ENCODE results near the gene TYW5.

TYW5 gene

DNA sequence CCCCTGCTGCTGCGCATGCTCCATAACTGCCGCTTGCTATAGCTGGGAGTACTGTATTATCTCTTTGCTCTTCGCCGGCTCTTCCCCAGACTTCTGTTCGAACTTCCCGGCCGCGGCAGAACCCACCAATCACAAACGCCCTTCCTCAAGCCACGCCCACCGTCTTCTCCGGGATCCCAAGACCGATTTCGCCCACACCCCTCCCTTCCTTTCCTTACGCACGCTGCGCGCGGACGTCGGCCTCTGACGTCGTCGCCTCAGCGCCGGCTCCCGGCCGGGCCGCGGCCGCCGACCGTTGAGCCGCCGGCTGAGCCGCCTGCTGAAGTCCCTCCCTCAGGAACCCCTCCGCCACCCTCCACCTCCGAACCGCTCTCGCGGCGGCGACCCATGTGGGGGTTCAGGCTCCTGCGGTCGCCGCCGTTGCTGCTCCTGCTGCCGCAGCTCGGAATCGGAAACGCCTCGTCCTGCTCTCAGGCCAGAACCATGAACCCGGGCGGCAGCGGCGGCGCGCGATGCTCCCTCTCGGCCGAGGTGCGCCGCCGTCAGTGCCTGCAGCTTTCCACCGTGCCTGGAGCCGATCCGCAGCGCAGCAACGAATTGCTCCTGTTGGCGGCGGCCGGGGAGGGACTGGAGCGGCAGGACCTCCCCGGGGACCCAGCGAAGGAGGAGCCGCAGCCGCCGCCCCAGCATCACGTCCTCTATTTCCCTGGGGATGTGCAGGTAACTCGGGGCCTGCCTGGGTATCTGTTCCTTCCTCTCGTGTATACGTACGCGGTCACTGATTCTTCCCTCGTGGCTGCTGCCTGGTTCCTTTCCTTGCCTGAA is 44.0 kb downstream of the TYW5 start, which contains the start of gene C2orf69:
C2orf69 (plus strand) TSS at position 242 of the 825 bp plus-strand sequence; CDS start at position 388, 146 bp downstream.
- ChIA-PET POLR2A (no interaction called here), CTCF (interaction anchor here (1.2 to 1.7 kb wide), 3 partner anchors 12 to 20 kb away, joined by 3 to 5 read pairs (median 3); no protein-coding TSS in a partner anchor)
- TF ChIP-seq, protein P1, sequence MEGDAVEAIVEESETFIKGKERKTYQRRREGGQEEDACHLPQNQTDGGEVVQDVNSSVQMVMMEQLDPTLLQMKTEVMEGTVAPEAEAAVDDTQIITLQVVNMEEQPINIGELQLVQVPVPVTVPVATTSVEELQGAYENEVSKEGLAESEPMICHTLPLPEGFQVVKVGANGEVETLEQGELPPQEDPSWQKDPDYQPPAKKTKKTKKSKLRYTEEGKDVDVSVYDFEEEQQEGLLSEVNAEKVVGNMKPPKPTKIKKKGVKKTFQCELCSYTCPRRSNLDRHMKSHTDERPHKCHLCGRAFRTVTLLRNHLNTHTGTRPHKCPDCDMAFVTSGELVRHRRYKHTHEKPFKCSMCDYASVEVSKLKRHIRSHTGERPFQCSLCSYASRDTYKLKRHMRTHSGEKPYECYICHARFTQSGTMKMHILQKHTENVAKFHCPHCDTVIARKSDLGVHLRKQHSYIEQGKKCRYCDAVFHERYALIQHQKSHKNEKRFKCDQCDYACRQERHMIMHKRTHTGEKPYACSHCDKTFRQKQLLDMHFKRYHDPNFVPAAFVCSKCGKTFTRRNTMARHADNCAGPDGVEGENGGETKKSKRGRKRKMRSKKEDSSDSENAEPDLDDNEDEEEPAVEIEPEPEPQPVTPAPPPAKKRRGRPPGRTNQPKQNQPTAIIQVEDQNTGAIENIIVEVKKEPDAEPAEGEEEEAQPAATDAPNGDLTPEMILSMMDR (IDR thresholded peaks at IDR 0.05; ENCODE audit: control extremely low read depth, extremely low read depth, low read depth, missing control alignments): no peak
- peak; percentile 94 for DNase-seq (ENCODE audit: extremely low spot score)

DNA sequence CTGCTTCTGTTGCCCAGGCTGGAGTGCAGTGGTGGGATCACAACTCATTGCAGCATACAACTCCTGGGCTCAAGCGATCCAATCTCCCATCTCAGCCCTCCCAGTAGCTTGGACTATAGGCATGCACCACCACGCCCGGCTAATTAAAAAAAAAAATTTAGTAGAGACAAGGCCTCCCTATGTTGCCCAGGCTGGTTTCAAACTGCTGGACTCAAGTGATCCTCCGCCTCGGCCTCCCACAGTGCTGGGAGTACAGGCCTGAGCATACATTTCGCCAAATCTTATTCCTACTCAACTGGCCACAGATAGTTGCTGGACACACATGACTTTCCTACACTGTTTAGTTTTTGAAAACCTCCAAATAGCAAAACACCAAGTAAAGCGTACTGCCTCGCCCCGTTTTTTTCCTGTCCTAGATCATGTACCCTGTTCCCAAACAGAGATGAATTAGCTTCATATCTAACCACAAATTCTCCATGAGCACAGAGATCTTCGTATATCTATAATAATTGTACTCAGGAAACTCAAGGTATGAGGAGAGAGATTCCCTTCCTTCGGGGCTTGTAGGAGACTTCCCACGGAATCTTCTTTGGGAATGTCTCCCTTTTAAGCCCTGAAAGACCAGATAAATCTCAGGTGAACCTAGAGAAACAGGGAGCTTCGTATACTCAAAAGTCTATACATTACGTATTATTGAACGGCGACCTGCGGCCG is 44.8 kb downstream of the TYW5 start:
- CTCF ChIA-PET: interaction anchor here (1.2 to 1.7 kb wide), 2 partner anchors 17 to 21 kb away, joined by 3 read pairs; no protein-coding TSS in a partner anchor
- POLR2A ChIA-PET: no interaction called here
- no peak for DNase-seq (ENCODE audit: extremely low spot score)
- TF ChIP-seq, protein P1 (IDR thresholded peaks at IDR 0.05; ENCODE audit: control extremely low read depth, extremely low read depth, low read depth, missing control alignments): no peak

DNA sequence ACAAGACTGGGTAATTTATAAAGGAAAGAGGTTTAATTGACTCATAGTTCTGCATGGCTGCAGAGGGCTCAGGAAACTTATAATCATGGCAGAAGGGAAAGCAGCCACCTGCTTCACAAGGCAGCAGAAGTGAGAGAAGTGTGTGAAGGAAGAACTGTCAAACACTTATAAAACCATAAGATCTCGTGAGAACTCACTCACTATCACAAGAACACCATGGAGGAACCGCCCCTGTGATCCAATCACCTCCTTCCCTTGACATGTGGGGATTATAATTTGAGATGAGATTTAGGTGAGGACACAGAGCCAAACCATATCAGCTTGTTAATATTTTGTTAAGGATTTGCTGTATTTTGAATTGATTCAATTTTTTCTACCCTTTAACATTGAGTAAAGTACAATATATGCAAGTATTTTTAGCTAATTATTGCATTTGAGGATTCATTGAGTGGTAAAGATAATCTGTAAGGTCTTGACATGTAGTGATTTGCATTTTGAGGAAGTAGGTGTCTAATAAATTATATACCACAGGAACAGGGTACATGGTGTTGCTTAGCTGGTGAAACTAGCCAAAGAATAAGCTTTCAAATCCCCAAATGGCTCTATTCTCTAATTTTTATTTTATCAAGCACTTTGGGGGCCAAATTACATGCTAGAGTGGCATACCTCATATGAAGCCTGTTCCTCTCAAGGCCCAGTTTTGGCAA is 48.1 kb downstream of the TYW5 start:
- DNase-seq (ENCODE audit: extremely low spot score): no peak
- ChIA-PET POLR2A (no interaction called here), CTCF (no interaction called here)
- TF ChIP-seq, protein P1 (IDR thresholded peaks at IDR 0.05; ENCODE audit: control extremely low read depth, extremely low read depth, low read depth, missing control alignments): no peak

DNA sequence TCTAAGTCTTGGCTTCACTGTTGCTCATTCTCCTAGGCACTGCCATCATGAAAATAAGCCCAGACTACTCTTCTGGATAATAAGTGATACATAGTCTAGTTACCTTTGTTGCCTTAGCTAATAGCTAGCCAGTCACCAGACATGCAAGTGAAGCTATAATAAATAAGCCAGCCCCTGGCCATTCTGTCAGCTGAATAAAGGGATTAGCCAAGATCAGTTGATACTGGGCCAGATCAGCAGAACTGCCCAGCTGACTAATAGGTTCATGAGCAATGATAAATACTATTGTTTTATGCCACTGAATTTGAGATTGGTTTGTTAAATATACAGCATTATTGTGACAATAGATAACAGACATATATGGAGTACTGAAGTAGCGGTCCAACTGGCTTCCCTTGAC is 52.2 kb downstream of the TYW5 start:
- TF ChIP-seq, protein P1 (IDR thresholded peaks at IDR 0.05; ENCODE audit: control extremely low read depth, extremely low read depth, low read depth, missing control alignments): no peak
- POLR2A ChIA-PET: no interaction called here
- CTCF ChIA-PET: no interaction called here
- DNase-seq (ENCODE audit: extremely low spot score): no peak

DNA sequence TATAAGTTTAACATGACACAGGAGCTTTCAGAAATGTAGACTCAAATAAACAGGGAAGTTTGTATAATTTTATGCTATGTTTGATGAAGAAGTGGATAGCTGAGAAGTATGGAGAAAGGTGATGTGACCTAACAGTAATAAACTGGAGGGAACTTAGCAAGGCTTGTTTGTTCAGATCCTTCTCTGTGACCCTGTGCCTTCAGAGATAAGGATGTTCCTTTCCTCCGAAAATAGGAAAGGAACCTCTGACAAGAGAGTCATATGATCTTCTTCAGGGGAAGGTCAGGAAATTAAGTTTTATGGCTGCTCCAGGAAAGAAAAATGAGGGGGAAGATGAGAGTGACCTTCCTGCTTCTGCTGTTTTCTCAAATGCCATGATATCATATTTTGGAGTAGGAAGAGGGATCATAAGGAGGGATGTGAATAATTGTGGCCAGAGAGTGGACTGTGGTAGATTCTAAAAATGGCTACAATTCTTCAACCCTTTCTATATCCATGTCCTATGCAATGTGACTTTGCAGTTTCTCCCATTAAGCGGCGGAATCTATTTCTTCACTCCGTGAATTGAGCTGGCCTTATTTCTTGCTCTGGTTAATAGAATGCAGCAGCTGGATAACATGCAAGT is 52.7 kb downstream of the TYW5 start:
- CTCF ChIA-PET: no interaction called here
- DNase-seq (ENCODE audit: extremely low spot score): no peak

More for the DNA sequence above, 52.7 kb downstream of the TYW5 start:
- TF ChIP-seq, protein P1 (IDR thresholded peaks at IDR 0.05; ENCODE audit: control extremely low read depth, extremely low read depth, low read depth, missing control alignments): no peak
- POLR2A ChIA-PET: no interaction called here
